Keratinocyte (primary cell): ENCODE results near the gene CD40. TPM values are rescaled to one million over a fixed set of nuclear protein-coding genes. Genes with fewer than 3 reads are reported as not detected.

ENCODE experiments used
- DNase-seq: peaks from one replicate; pipeline ENCODE4 v3.0.0-alpha.2; 2011; ENCODE audit warnings: low read depth, missing footprints, low spot score
- FAIRE-seq: peaks from 2 replicates; lab custom pipeline; 2011; peaks lifted over from hg19 to GRCh38; lab: Jason Lieb, UNC
- H2AFZ ChIP-seq: 2 replicates; pipeline ENCODE4 v1.6.0; 2012; ENCODE audit warnings: low read length, control low read depth, inconsistent platforms; ENCODE audit not compliant: control insufficient read depth
- H3K27ac ChIP-seq: 2 replicates; pipeline ENCODE4 v1.5.1; 2011; ENCODE audit warnings: low read length; ENCODE audit not compliant: control insufficient read depth, insufficient read depth
- H3K27me3 ChIP-seq: 3 replicates; pipeline ENCODE4 v1.6.0; 2011; ENCODE audit warnings: low read length; ENCODE audit not compliant: control insufficient read depth, insufficient read depth; ENCODE audit errors: extremely low read depth
- H3K36me3 ChIP-seq, 2 experiments: 2 replicates in 1 of 2; 3 replicates in 1 of 2; pipeline ENCODE4 v1.5.1; 2011; ENCODE audit warnings: low read length in 2 of 2, mild to moderate bottlenecking in 1 of 2; ENCODE audit not compliant: control insufficient read depth in 2 of 2, insufficient read depth in 2 of 2; ENCODE audit errors: extremely low read depth in 1 of 2
- H3K4me1 ChIP-seq: 3 replicates; pipeline ENCODE4 v1.5.1; 2011; ENCODE audit warnings: low read length; ENCODE audit not compliant: control insufficient read depth, insufficient read depth; ENCODE audit errors: extremely low read depth
- H3K4me2 ChIP-seq: 3 replicates; pipeline ENCODE4 v1.6.0; 2011; ENCODE audit warnings: low read depth, low read length; ENCODE audit not compliant: control insufficient read depth, insufficient read depth; ENCODE audit errors: extremely low read depth
- H3K4me3 ChIP-seq, 3 experiments: fragments of 200-600 bp in 1 of 3; sonication (generic) in 1 of 3; 2 replicates in 2 of 3; 3 replicates in 1 of 3; pipeline ENCODE4 v1.5.1; 2011 to 2016; ENCODE audit warnings: low read length in 3 of 3, mild to moderate bottlenecking in 3 of 3, control low read depth in 2 of 3, inconsistent platforms in 1 of 3, low read depth in 1 of 3, mixed read lengths in 1 of 3, mixed run types in 1 of 3, moderate library complexity in 1 of 3; ENCODE audit not compliant: control insufficient read depth in 2 of 3, insufficient read depth in 2 of 3; ENCODE audit errors: extremely low read depth in 1 of 3
- H3K79me2 ChIP-seq: 2 replicates; pipeline ENCODE4 v1.6.0; 2012; ENCODE audit warnings: low read length; ENCODE audit not compliant: control insufficient read depth, insufficient read depth
- H3K9ac ChIP-seq: 3 replicates; pipeline ENCODE4 v1.6.0; 2011; ENCODE audit warnings: low read length; ENCODE audit not compliant: control insufficient read depth, insufficient read depth; ENCODE audit errors: extremely low read depth
- H3K9me1 ChIP-seq: 3 replicates; pipeline ENCODE4 v1.6.0; 2011; ENCODE audit warnings: low read length; ENCODE audit not compliant: control insufficient read depth, insufficient read depth; ENCODE audit errors: extremely low read depth
- H3K9me3 ChIP-seq: 2 replicates; pipeline ENCODE4 v1.5.1; 2012; ENCODE audit warnings: low read depth, low read length; ENCODE audit not compliant: control insufficient read depth
- H4K20me1 ChIP-seq: 3 replicates; pipeline ENCODE4 v1.6.0; 2011; ENCODE audit warnings: low read length; ENCODE audit not compliant: control insufficient read depth, insufficient read depth; ENCODE audit errors: extremely low read depth
- EZH2 ChIP-seq: IDR thresholded peaks from one replicate; pipeline ENCODE4 v1.6.1; 2012; ENCODE audit warnings: inconsistent platforms, mild to moderate bottlenecking, low read length, moderate library complexity
- dilution Hi-C: fragments of 300-500 bp; cut with MboI; formaldehyde crosslinking; loops from one replicate; pipeline ENCODE4 v1.7.0; 2020; ENCODE audit warnings: low sequenced_read_pairs; ENCODE audit not compliant: extremely low pct_ligation_motif_present
- polyA plus RNA-seq, 5 experiments: library from polyadenylated mRNA; depleted of rRNA in 3 of 5; stranded (reverse) in 3 of 5; stranded (forward) in 1 of 5; unstranded in 1 of 5; fragments of >200 nt; gene quantifications; 1 replicate in 1 of 5; 2 replicates in 3 of 5; 3 replicates in 1 of 5; pipeline versions ENCODE4 v1.2.1 to v1.2.3, GENCODE V29; 2011 to 2012; ENCODE audit warnings: missing spikeins in 2 of 5, low read depth in 1 of 5, low replicate concordance in 1 of 5
- TF ChIP-seq, protein P1 (sequence below), 3 experiments: IDR thresholded peaks in 1 of 3; conservative IDR thresholded peaks in 1 of 3; optimal IDR thresholded peaks in 1 of 3; 2 replicates in 2 of 3; 3 replicates in 1 of 3; pipeline versions ENCODE3 to v1.5.1; 2011; ENCODE audit warnings: low read length in 3 of 3, mild to moderate bottlenecking in 3 of 3, moderate library complexity in 2 of 3, control low read depth in 1 of 3, inconsistent platforms in 1 of 3; ENCODE audit not compliant: insufficient read depth in 2 of 3; ENCODE audit errors: extremely low read depth in 1 of 3

Gene CD40
- polyA plus RNA-seq, 1 donor (not counting 4 experiments of a cell fraction or from before 2014, with no cell fraction given): 13.4 TPM

DNA sequence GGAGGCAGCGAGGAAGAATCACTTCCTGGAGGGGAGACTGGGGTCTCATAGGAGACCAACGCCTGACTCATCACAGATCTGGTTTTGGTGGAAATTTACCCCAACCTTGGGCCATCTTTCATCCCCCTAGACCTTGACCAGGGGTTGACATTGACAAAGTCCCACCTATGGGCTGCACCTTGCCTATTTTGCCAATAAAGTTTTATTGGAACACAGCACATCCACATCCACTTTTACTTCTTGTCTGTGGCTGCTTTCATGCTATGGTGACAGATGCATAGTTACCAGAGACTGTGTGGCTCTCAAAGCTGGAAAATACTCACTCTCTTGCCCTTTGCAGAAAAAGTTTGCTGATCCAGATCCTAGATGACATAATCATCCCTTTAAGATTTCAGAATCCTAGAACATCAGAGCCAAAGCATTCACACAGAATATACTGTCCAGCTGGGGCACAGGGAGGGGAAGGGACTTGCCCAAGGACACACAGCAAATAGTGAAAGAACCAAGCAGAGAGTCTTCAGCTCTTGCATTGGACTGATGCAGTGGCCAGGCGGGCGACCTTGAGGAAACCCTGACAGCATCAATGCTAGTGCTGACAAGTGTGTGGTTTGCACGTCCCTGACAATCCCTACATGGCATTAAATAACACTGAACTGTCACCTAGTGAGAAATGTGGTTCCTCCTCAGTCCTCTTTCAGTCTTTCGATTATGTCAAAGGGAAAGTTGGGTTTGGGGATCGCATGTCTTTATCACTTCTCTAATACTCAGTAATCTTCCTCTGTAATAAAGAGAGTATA lies 41.2 kb downstream of the CD40 start:
- no peak overlapping the region for H3K9ac ChIP-seq
- no peaks in the 10 kb centered on the region for H3K79me2 ChIP-seq
- no peak overlapping the region for H3K4me2 ChIP-seq
- DNase-seq (no peak), FAIRE-seq (no peak)
- H3K9me1 ChIP-seq: no peaks in the 10 kb centered on the region
- no peaks in the 10 kb centered on the region for H4K20me1 ChIP-seq
- dilution Hi-C loops: no loop called here
- no peaks in the 10 kb centered on the region for H3K9me3 ChIP-seq
- H3K27me3 ChIP-seq: peaks cover 15% of the 10 kb centered on the region
- no peak overlapping the region for H2AFZ ChIP-seq
- H3K36me3 ChIP-seq: no peaks in the 10 kb centered on the region
- H3K4me3 ChIP-seq: no peak overlapping the region
- H3K27ac ChIP-seq: no peak overlapping the region
- no peaks in the 10 kb centered on the region for H3K4me1 ChIP-seq
- TF ChIP-seq, protein P1, sequence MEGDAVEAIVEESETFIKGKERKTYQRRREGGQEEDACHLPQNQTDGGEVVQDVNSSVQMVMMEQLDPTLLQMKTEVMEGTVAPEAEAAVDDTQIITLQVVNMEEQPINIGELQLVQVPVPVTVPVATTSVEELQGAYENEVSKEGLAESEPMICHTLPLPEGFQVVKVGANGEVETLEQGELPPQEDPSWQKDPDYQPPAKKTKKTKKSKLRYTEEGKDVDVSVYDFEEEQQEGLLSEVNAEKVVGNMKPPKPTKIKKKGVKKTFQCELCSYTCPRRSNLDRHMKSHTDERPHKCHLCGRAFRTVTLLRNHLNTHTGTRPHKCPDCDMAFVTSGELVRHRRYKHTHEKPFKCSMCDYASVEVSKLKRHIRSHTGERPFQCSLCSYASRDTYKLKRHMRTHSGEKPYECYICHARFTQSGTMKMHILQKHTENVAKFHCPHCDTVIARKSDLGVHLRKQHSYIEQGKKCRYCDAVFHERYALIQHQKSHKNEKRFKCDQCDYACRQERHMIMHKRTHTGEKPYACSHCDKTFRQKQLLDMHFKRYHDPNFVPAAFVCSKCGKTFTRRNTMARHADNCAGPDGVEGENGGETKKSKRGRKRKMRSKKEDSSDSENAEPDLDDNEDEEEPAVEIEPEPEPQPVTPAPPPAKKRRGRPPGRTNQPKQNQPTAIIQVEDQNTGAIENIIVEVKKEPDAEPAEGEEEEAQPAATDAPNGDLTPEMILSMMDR (optimal IDR thresholded peaks at IDR 0.05 in 1 of 3, IDR thresholded peaks at IDR 0.05 in 1 of 3, conservative IDR thresholded peaks at IDR 0.05 in 1 of 3; ENCODE audit: extremely low read depth in 1 of 3, insufficient read depth in 2 of 3, low read length in 3 of 3): no peak
- no peak for TF ChIP-seq EZH2

DNA sequence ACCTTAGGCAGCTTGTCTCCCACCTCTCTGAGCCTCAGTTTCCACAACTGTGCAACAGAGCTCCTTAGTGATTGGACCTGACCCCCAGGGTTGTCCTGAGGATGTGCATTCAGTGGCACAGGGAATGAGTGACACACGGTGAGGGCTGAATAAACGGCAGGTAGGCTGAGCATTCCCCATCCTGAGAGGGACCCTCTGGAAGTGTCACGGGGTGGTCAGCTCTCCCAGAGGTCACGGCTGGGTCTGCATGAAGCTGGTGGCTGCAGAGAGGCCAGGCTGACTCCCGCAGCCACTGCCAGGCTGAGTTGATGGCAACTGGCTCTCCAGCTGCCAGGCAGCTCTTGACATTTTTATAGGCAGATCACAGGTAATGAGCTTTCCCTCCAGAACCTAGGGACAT lies 42.5 kb downstream of the CD40 start:
- H3K4me2 ChIP-seq: no peak overlapping the region
- no peak for TF ChIP-seq EZH2
- H3K27ac ChIP-seq: no peak overlapping the region
- no peak overlapping the region for H3K9ac ChIP-seq
- FAIRE-seq (no peak), DNase-seq (no peak)
- dilution Hi-C loops: no loop called here
- no peaks in the 10 kb centered on the region for H3K4me1 ChIP-seq
- no peaks in the 10 kb centered on the region for H3K79me2 ChIP-seq
- no peaks in the 10 kb centered on the region for H4K20me1 ChIP-seq
- H3K9me3 ChIP-seq: no peaks in the 10 kb centered on the region
- H3K36me3 ChIP-seq: no peaks in the 10 kb centered on the region
- H3K4me3 ChIP-seq: no peak overlapping the region
- peaks cover 10% of the 10 kb centered on the region for H3K27me3 ChIP-seq
- no peaks in the 10 kb centered on the region for H3K9me1 ChIP-seq
- no peak overlapping the region for H2AFZ ChIP-seq
